Mucosa of stomach (tissue), 1 donor: ENCODE measurements around the gene ISYNA1.

ENCODE experiments used
- H3K27me3 ChIP-seq: one replicate; pipeline ENCODE4 v1.7.0; 2013; ENCODE audit warnings: mild to moderate bottlenecking, low read length; ENCODE audit not compliant: control insufficient read depth, insufficient read depth
- H3K36me3 ChIP-seq: one replicate; pipeline ENCODE4 v1.7.0; 2013; ENCODE audit warnings: low read length; ENCODE audit not compliant: control insufficient read depth, insufficient read depth
- H3K4me1 ChIP-seq: one replicate; pipeline ENCODE4 v1.7.0; 2013; ENCODE audit warnings: mild to moderate bottlenecking, low read length; ENCODE audit not compliant: control insufficient read depth, insufficient read depth
- H3K4me3 ChIP-seq: one replicate; pipeline ENCODE4 v1.7.0; 2013; ENCODE audit warnings: low read length
- H3K9ac ChIP-seq: one replicate; pipeline ENCODE4 v1.7.0; 2013; ENCODE audit warnings: mild to moderate bottlenecking, low read length, moderate library complexity
- H3K9me3 ChIP-seq: one replicate; pipeline ENCODE4 v1.7.0; 2013; ENCODE audit warnings: mild to moderate bottlenecking, low read length, moderate library complexity; ENCODE audit not compliant: control insufficient read depth
- donor health status: Pancreatic carcinoma.

The ISYNA1 gene

GRCh38 chr19:18440936-18441803 lies 3.2 kb upstream of the ISYNA1 start:
- Histone ChIP-seq H3K36me3 (peaks cover 10% of the 10 kb centered on the region), H3K4me3 (no peak overlapping the region), H3K9me3 (no peaks in the 10 kb centered on the region), H3K4me1 (peaks cover 30% of the 10 kb centered on the region), H3K27me3 (peaks cover 5% of the 10 kb centered on the region), H3K9ac (no peak overlapping the region)

GRCh38 chr19:18440415-18440877 lies 2.5 kb upstream of the ISYNA1 start:
- peaks cover 5% of the 10 kb centered on the region for H3K27me3 ChIP-seq
- no peak overlapping the region for H3K9ac ChIP-seq
- H3K9me3 ChIP-seq = no peaks in the 10 kb centered on the region
- no peak overlapping the region for H3K4me3 ChIP-seq
- peaks cover 5% of the 10 kb centered on the region for H3K36me3 ChIP-seq
- peaks cover 25% of the 10 kb centered on the region for H3K4me1 ChIP-seq

- Histone ChIP-seq H3K9ac (no peak overlapping the region), H3K36me3 (peaks cover 5% of the 10 kb centered on the region), H3K4me1 (peaks cover 25% of the 10 kb centered on the region), H3K27me3 (peaks cover 5% of the 10 kb centered on the region), H3K9me3 (no peaks in the 10 kb centered on the region), H3K4me3 (no peak overlapping the region)
Observed at GRCh38 chr19:18439910-18440237, 1.9 kb upstream of the ISYNA1 start.

GRCh38 chr19:18439025-18439909 lies 1.3 kb upstream of the ISYNA1 start:
- Histone ChIP-seq H3K9me3 (no peaks in the 10 kb centered on the region), H3K27me3 (peaks cover 5% of the 10 kb centered on the region), H3K9ac (no peak overlapping the region), H3K4me3 (no peak overlapping the region), H3K4me1 (peaks cover 25% of the 10 kb centered on the region), H3K36me3 (peaks cover 4% of the 10 kb centered on the region)

GRCh38 chr19:18438331-18439024 lies 545 bp upstream of the ISYNA1 start:
- peaks cover 25% of the 10 kb centered on the region for H3K4me1 ChIP-seq
- peaks cover 5% of the 10 kb centered on the region for H3K27me3 ChIP-seq
- no peaks in the 10 kb centered on the region for H3K36me3 ChIP-seq
- no peaks in the 10 kb centered on the region for H3K9me3 ChIP-seq
- H3K4me3 ChIP-seq = no peak overlapping the region
- no peak overlapping the region for H3K9ac ChIP-seq

- Histone ChIP-seq H3K9me3 (no peaks in the 10 kb centered on the region), H3K9ac (no peak overlapping the region), H3K4me3 (no peak overlapping the region), H3K27me3 (peaks cover 5% of the 10 kb centered on the region), H3K4me1 (peaks cover 10% of the 10 kb centered on the region), H3K36me3 (no peaks in the 10 kb centered on the region)
Observed at GRCh38 chr19:18436671-18437490, 1.1 kb downstream of the ISYNA1 start.

GRCh38 chr19:18435842-18436670 lies 1.9 kb downstream of the ISYNA1 start:
- Histone ChIP-seq H3K4me1 (peaks cover 10% of the 10 kb centered on the region), H3K9me3 (no peaks in the 10 kb centered on the region), H3K36me3 (no peaks in the 10 kb centered on the region), H3K9ac (no peak overlapping the region), H3K27me3 (peaks cover 5% of the 10 kb centered on the region), H3K4me3 (no peak overlapping the region)

GRCh38 chr19:18435178-18435841 lies 2.6 kb downstream of the ISYNA1 start:
- Histone ChIP-seq H3K36me3 (no peaks in the 10 kb centered on the region), H3K4me1 (peaks cover 6% of the 10 kb centered on the region), H3K27me3 (peaks cover 5% of the 10 kb centered on the region), H3K9me3 (no peaks in the 10 kb centered on the region), H3K9ac (no peak overlapping the region), H3K4me3 (no peak overlapping the region)

GRCh38 chr19:18434411-18435175 lies 3.3 kb downstream of the ISYNA1 start:
- Histone ChIP-seq H3K4me1 (peaks cover 10% of the 10 kb centered on the region), H3K9me3 (no peaks in the 10 kb centered on the region), H3K27me3 (peaks cover 5% of the 10 kb centered on the region), H3K9ac (no peak overlapping the region), H3K4me3 (no peak overlapping the region), H3K36me3 (no peaks in the 10 kb centered on the region)
